ENCODE results near the gene RAD23A. TPM values are rescaled to one million over a fixed set of nuclear protein-coding genes. Genes with fewer than 3 reads are reported as not detected.
"Not testable (repeated sequence)": the region's sequence is repeated elsewhere in the genome, so short reads cannot be mapped to it uniquely, and the experiment has no call there.

Gene RAD23A
- total and polyA plus RNA-seq, 2 donors: 55.8 to 128 TPM

GRCh38 chr19:12949363-12950283 is 4.0 kb downstream of the RAD23A start:
- no peak for DNase-seq (ENCODE audit: low read depth in 6 of 9, low spot score in 9 of 9)
- Histone ChIP-seq H3K4me3 (ENCODE audit: low read length in 2 of 2) (no peak overlapping the region), H3K4me1 (ENCODE audit: control insufficient read depth in 2 of 2, insufficient read depth in 2 of 2, low read length in 2 of 2) (peaks cover 0 to 29% of the 10 kb centered on the region in 2 donors), H3K27ac (ENCODE audit: low read depth in 1 of 2, low read length in 1 of 2) (no peak overlapping the region), H3K36me3 (ENCODE audit: control insufficient read depth in 2 of 2, insufficient read depth in 2 of 2, low read length in 1 of 2) (peaks cover 76 to 77% of the 10 kb centered on the region in 2 donors), H3K9me3 (ENCODE audit: control insufficient read depth in 2 of 2, insufficient read depth in 1 of 2, low read length in 1 of 2) (no peaks in the 10 kb centered on the region), H3K27me3 (ENCODE audit: control insufficient read depth in 2 of 2, insufficient read depth in 1 of 2, low read length in 1 of 2) (no peaks in the 10 kb centered on the region)
- 97% methylated on average over 16 of the region's 16 CpGs for WGBS

- H3K36me3 ChIP-seq (ENCODE audit: control insufficient read depth in 2 of 2, insufficient read depth in 2 of 2, low read length in 1 of 2): peaks cover 73 to 74% of the 10 kb centered on the region in 2 donors
- H3K27me3 ChIP-seq (ENCODE audit: control insufficient read depth in 2 of 2, insufficient read depth in 1 of 2, low read length in 1 of 2); H3K9me3 ChIP-seq (ENCODE audit: control insufficient read depth in 2 of 2, insufficient read depth in 1 of 2, low read length in 1 of 2); DNase-seq (ENCODE audit: low read depth in 6 of 9, low spot score in 9 of 9); H3K4me3 ChIP-seq (ENCODE audit: low read length in 2 of 2); H3K27ac ChIP-seq (ENCODE audit: low read depth in 1 of 2, low read length in 1 of 2): not testable (repeated sequence)
- peaks cover 0 to 21% of the 10 kb centered on the region in 2 donors for H3K4me1 ChIP-seq (ENCODE audit: control insufficient read depth in 2 of 2, insufficient read depth in 2 of 2, low read length in 2 of 2)
- 97% methylated on average over 6 of the region's 6 CpGs for WGBS
Observed at GRCh38 chr19:12952050-12952449, 6.4 kb downstream of the RAD23A start.

- Histone ChIP-seq H3K27ac (ENCODE audit: low read depth in 1 of 2, low read length in 1 of 2) (peak overlapping the region in 1 of 2 donors; percentile 34), H3K9me3 (ENCODE audit: control insufficient read depth in 2 of 2, insufficient read depth in 1 of 2, low read length in 1 of 2) (no peaks in the 10 kb centered on the region), H3K36me3 (ENCODE audit: control insufficient read depth in 2 of 2, insufficient read depth in 2 of 2, low read length in 1 of 2) (peaks cover 69% of the 10 kb centered on the region in 2 donors), H3K27me3 (ENCODE audit: control insufficient read depth in 2 of 2, insufficient read depth in 1 of 2, low read length in 1 of 2) (no peaks in the 10 kb centered on the region), H3K4me3 (ENCODE audit: low read length in 2 of 2) (no peak overlapping the region), H3K4me1 (ENCODE audit: control insufficient read depth in 2 of 2, insufficient read depth in 2 of 2, low read length in 2 of 2) (peaks cover 0 to 20% of the 10 kb centered on the region in 2 donors)
- 88% methylated on average over 12 of the region's 12 CpGs for WGBS
- no peak for DNase-seq (ENCODE audit: low read depth in 6 of 9, low spot score in 9 of 9)
Observed at GRCh38 chr19:12952488-12953137, 7.0 kb downstream of the RAD23A start.

- Histone ChIP-seq H3K9me3 (ENCODE audit: control insufficient read depth in 2 of 2, insufficient read depth in 1 of 2, low read length in 1 of 2) (no peaks in the 10 kb centered on the region), H3K27ac (ENCODE audit: low read depth in 1 of 2, low read length in 1 of 2) (peak overlapping the region in 1 of 2 donors; percentile 8), H3K27me3 (ENCODE audit: control insufficient read depth in 2 of 2, insufficient read depth in 1 of 2, low read length in 1 of 2) (no peaks in the 10 kb centered on the region), H3K4me1 (ENCODE audit: control insufficient read depth in 2 of 2, insufficient read depth in 2 of 2, low read length in 2 of 2) (peaks cover 0 to 20% of the 10 kb centered on the region in 2 donors), H3K4me3 (ENCODE audit: low read length in 2 of 2) (no peak overlapping the region), H3K36me3 (ENCODE audit: control insufficient read depth in 2 of 2, insufficient read depth in 2 of 2, low read length in 1 of 2) (peaks cover 62 to 63% of the 10 kb centered on the region in 2 donors)
- DNase-seq (ENCODE audit: low read depth in 6 of 9, low spot score in 9 of 9): no peak
- WGBS: 90% methylated on average over 11 of the region's 11 CpGs
Observed at GRCh38 chr19:12953138-12953798, 7.6 kb downstream of the RAD23A start.

DNA sequence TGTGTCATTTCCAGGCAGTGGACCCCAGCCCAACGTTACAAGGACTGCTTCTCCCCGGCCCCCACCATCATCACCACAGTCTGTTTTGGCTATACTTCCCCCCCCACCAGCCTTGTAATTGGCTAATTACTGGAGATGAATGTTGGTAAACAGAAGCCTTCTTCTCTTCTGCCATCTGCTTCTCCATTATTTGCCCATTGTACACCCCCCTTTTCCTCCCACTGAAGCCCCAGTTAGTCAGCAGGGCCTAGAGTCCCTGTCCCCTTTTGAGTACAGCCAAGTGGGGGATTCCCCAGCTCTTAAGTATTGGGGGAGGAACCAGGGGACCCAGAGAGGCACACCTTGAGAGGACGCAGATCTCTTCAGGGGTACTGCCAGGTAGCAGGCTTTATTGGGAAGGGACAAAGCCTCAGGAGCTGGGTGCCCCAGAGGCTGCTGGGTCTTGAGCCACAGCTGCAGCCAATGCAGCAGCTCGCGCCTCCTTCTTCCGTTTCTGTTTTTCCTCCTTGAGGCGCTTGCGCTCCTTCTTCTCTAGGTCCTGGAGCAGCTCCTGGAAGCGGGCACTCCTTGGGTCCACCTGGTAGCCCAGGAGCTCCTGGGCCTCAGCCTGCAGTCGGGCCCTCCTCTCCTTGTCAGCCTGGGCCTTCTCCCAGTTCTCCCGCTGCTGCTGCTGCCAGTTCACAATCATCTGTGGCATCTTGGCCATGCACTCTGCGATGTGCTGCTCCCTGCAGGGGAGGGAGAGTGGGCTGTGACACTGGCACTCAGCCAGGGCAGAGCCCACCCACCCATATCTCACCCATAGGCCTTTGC is 8.3 kb downstream of the RAD23A start:
- DNase-seq (ENCODE audit: low read depth in 6 of 9, low spot score in 9 of 9): no peak
- WGBS: 95% methylated on average over 12 of the region's 12 CpGs
- no peaks in the 10 kb centered on the region for H3K27me3 ChIP-seq (ENCODE audit: control insufficient read depth in 2 of 2, insufficient read depth in 1 of 2, low read length in 1 of 2)
- H3K4me1 ChIP-seq (ENCODE audit: control insufficient read depth in 2 of 2, insufficient read depth in 2 of 2, low read length in 2 of 2): peaks cover 0 to 20% of the 10 kb centered on the region in 2 donors
- H3K36me3 ChIP-seq (ENCODE audit: control insufficient read depth in 2 of 2, insufficient read depth in 2 of 2, low read length in 1 of 2): peaks cover 55% of the 10 kb centered on the region in 2 donors
- H3K27ac ChIP-seq (ENCODE audit: low read depth in 1 of 2, low read length in 1 of 2): peak overlapping the region in 1 of 2 donors; percentile 8
- no peak overlapping the region for H3K4me3 ChIP-seq (ENCODE audit: low read length in 2 of 2)
- no peaks in the 10 kb centered on the region for H3K9me3 ChIP-seq (ENCODE audit: control insufficient read depth in 2 of 2, insufficient read depth in 1 of 2, low read length in 1 of 2)

GRCh38 chr19:12954612-12954962 is 8.9 kb downstream of the RAD23A start:
- Histone ChIP-seq H3K4me3 (ENCODE audit: low read length in 2 of 2) (no peak overlapping the region), H3K27me3 (ENCODE audit: control insufficient read depth in 2 of 2, insufficient read depth in 1 of 2, low read length in 1 of 2) (no peaks in the 10 kb centered on the region), H3K27ac (ENCODE audit: low read depth in 1 of 2, low read length in 1 of 2) (peak overlapping the region in 1 of 2 donors; percentile 33), H3K36me3 (ENCODE audit: control insufficient read depth in 2 of 2, insufficient read depth in 2 of 2, low read length in 1 of 2) (peaks cover 49 to 50% of the 10 kb centered on the region in 2 donors), H3K4me1 (ENCODE audit: control insufficient read depth in 2 of 2, insufficient read depth in 2 of 2, low read length in 2 of 2) (peaks cover 0 to 20% of the 10 kb centered on the region in 2 donors), H3K9me3 (ENCODE audit: control insufficient read depth in 2 of 2, insufficient read depth in 1 of 2, low read length in 1 of 2) (no peaks in the 10 kb centered on the region)
- no peak for DNase-seq (ENCODE audit: low read depth in 6 of 9, low spot score in 9 of 9)
- 72% methylated on average over 1 of the region's 1 CpG for WGBS

GRCh38 chr19:12955575-12955974 is 9.9 kb downstream of the RAD23A start:
- H3K27me3 ChIP-seq (ENCODE audit: control insufficient read depth in 2 of 2, insufficient read depth in 1 of 2, low read length in 1 of 2); H3K4me3 ChIP-seq (ENCODE audit: low read length in 2 of 2); DNase-seq (ENCODE audit: low read depth in 6 of 9, low spot score in 9 of 9); H3K9me3 ChIP-seq (ENCODE audit: control insufficient read depth in 2 of 2, insufficient read depth in 1 of 2, low read length in 1 of 2): not testable (repeated sequence)
- H3K36me3 ChIP-seq (ENCODE audit: control insufficient read depth in 2 of 2, insufficient read depth in 2 of 2, low read length in 1 of 2): peaks cover 40% of the 10 kb centered on the region in 2 donors
- H3K4me1 ChIP-seq (ENCODE audit: control insufficient read depth in 2 of 2, insufficient read depth in 2 of 2, low read length in 2 of 2): peaks cover 0 to 20% of the 10 kb centered on the region in 2 donors
- H3K27ac ChIP-seq (ENCODE audit: low read depth in 1 of 2, low read length in 1 of 2): peak overlapping the region in 1 of 2 donors; percentile 15
- 96% methylated on average over 9 of the region's 9 CpGs for WGBS

DNA sequence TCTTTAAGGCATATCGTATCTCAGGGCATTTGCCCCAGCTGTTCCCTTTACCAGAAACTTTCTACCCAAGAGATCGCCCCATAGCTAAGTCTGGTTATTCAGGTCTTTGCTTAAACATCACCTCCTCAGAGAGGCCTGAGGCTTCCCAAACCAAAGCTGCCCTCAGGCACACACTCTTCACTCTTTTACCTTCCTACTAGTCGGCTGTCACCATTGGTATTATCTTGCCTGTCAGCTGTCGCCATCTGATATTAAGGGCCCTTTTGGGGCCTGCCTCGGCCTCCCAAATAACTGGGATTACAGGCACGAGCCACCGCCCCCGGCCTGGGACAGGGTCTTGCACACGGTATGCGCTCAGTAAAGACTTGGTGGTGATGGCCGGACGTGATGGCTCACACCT is 10.3 kb downstream of the RAD23A start:
- 90% methylated on average over 12 of the region's 12 CpGs for WGBS
- Histone ChIP-seq H3K4me1 (ENCODE audit: control insufficient read depth in 2 of 2, insufficient read depth in 2 of 2, low read length in 2 of 2) (peaks cover 0 to 20% of the 10 kb centered on the region in 2 donors), H3K36me3 (ENCODE audit: control insufficient read depth in 2 of 2, insufficient read depth in 2 of 2, low read length in 1 of 2) (peaks cover 36% of the 10 kb centered on the region in 2 donors), H3K27me3 (ENCODE audit: control insufficient read depth in 2 of 2, insufficient read depth in 1 of 2, low read length in 1 of 2) (no peaks in the 10 kb centered on the region), H3K27ac (ENCODE audit: low read depth in 1 of 2, low read length in 1 of 2) (peak overlapping the region in 1 of 2 donors; percentile 15), H3K4me3 (ENCODE audit: low read length in 2 of 2) (peak overlapping the region in 1 of 2 donors; percentile 67), H3K9me3 (ENCODE audit: control insufficient read depth in 2 of 2, insufficient read depth in 1 of 2, low read length in 1 of 2) (no peaks in the 10 kb centered on the region)
- no peak for DNase-seq (ENCODE audit: low read depth in 6 of 9, low spot score in 9 of 9)
